ENCODE results near the gene SMU1.
A peak's percentile ranks its signal among the peaks of the same experiment; 100 is the strongest.
"Not testable (repeated sequence)": the region's sequence is repeated elsewhere in the genome, so short reads cannot be mapped to it uniquely, and the experiment has no call there.

The SMU1 gene

GRCh38 chr9:33104401-33104800 is 27.9 kb upstream of the SMU1 start:
- no peak for DNase-seq

DNA sequence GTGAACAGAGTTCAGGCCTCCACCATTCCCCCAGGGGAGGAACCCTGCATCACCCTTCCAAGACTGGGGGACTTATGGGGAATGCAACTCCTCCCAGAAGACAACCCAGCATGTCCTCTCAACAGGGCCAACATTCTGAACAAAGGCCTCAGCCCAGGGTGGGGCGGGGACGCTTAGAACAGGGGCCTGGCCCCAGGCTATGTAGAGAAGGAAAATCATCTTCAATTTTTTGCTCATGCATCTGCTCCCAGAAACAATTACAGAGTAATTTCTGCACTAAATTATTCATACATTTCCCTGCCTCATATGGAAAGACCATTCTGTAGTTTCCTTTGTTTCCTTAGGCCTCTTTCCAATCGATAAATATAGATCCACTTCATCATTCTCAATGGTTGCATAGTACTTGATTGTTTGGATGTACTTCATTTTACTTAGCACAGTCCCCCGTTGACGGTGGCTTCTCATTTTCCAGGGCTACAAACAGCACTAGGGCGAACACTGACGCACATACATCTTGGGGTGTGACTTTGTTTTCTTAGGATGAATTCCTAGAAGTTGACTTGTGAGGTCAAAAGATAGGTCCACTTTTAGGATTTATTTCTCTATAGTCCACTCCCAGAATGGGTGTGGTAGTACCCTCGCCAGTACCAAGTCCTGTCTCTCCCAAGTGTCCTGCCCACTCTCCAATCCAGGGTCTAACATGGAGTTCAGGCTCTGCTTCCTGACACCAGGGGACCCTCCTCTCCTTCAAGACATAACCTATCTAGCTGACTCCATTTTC is 27.2 kb upstream of the SMU1 start:
- DNase-seq = no peak

- no peak for DNase-seq
Observed at GRCh38 chr9:33102551-33103210, 26.2 kb upstream of the SMU1 start.

- DNase-seq = no peak
Observed at GRCh38 chr9:33101104-33101951, 24.9 kb upstream of the SMU1 start.

DNA sequence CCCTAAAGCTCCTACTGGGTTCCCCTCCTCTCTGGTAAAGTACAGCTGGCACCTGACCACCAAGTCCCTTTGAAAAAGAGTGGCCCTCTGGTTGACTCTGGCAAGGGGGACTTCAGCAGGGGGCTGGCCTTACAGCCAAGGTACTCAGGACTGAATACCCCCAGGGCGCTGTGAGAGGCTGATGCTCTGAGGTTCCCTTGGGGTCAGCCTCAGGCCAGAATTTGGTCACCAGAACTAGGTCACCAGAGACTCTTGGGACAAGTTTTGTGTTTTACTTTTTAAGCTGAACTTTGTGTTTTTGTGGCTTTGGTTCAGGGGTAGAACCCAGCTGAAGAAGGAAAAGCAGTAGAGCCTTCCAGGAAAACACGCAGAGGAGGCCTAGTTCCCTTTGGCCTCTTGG is 23.3 kb upstream of the SMU1 start:
- no peak for DNase-seq

GRCh38 chr9:33097192-33097591 is 20.7 kb upstream of the SMU1 start:
- no peak for DNase-seq

DNA sequence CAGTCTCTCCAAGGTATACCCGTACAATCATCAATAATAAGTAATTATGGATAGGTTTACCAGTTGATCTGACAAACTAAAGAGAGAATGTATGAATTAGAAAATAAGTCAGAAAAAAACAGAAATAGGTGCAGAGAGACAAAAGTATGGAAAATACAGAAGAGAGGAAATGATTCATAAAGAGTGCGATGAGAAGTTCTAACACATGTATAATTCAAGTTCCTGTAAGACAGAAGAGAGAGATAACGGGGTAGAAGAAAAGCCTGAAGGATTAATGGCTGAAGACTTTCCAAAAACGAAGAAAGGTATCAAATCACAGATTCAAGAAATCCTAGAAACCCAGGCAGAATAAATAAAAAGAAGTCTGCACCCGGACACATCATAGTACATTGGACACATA is 16.2 kb upstream of the SMU1 start:
- DNase-seq = no peak

DNA sequence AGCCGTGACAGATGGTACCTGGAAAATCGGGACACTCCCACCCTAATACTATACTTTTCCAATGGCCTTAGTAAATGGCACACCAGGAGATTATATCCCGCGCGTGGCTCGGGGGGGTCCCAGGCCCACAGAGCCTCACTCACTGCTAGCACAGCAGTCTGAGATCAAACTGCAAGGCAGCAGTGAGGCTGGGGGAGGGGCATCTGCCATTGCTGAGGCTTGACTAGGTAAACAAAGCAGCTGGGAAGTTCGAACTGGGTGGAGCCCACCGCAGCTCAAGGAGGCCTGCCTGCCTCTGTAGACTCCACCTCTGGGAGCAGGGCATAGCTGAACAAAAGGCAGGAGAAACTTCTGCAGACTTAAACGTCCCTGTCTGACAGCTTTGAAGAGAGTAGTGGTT is 9.2 kb upstream of the SMU1 start:
- DNase-seq = not testable (repeated sequence)

- peak; percentile 38 for DNase-seq
Observed at GRCh38 chr9:33082538-33083326, 6.3 kb upstream of the SMU1 start.

DNA sequence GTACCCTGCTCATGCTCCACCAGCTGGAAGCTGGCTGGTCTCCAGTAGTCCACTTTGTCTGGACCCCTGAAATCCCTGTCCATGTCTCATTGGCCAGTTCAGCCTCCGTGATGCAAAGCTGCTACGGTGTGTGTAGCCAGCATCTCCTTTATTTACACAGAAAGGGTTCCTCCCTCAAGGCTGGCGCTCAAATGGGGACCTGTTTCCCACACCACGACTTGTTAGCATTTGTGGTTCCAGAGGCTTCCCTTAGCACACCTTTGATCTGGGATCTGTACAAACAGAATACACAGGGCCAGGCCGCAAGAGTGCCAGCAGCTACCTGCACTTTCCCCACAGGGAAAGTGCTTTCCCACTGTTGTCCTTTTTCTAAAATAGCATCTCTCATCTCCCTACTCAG is 5.7 kb upstream of the SMU1 start:
- DNase-seq = no peak

DNA sequence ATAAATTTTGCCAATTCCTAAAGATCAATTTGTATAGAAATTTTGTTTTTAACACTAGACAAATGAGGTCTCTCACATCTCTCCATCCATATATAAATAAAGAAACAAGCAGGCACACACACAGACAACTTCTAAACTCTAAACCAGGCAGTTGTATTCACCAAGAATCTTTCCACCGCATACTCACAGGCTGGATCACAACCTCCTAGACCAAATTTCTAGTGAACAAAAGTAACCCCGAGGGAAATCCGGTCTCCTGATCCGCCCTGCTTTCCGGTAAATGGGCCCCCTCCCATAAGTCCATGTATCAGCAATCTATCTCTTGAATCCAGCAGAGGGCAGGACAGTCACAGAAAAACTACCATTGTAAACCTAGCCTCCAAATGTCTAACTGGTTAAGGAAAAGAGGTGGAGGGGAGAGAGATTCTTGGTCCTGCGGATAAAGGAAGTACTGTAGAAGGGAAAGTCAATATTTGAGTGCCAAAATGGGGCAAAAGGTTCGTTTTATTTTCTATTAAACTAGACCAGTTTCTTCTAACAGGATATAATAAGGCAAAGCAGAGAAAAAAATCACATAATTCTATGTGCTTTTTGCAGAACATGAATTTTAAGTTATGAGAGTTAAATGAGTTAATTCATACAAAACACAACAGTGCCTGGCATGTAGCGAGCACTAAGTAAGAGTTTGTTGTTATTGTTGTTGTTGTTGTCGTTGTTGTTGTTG is 4.8 kb upstream of the SMU1 start:
- DNase-seq = peak; percentile 92

DNA sequence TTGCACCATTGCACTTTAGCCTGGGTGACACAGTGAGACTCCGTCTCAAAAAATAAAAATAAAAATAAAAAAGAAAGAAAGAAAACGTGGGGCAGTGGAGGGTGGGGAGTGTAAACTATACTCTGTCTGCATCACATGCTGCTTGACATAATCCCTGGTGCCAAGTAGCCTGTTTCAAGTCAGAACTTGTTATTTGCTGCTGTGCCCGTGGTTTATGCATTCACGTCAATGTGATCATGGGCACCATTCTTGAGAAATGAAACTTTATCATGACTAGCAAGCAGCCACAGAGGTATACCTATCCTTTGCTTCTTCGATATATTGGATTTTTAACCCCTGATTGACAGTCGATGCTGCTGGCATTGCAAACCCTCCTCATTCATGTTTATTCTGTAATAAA is 4.1 kb upstream of the SMU1 start:
- DNase-seq = no peak

- no peak for DNase-seq
Observed at GRCh38 chr9:33068991-33069390, 7.5 kb downstream of the SMU1 start.

GRCh38 chr9:33065157-33066076 is 11.1 kb downstream of the SMU1 start:
- DNase-seq = no peak

DNA sequence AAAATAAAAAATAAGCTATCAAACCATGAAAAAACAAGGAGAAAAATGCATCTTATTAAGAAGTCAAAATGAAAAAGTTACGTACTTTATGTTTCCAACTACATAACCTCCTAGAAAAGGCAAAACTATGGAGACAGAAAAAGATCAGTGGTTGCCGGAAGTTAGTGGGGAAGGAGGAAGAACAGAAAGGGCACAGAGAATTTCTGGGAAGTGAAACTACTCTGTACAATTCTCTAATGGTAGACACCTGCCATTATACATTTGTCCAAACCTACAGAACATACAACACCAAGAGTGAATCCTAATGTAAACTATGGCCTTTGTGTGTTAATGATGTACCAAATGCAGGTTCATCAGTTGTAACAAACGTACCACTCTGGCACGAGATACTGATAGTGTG is 25.3 kb downstream of the SMU1 start:
- no peak for DNase-seq

DNA sequence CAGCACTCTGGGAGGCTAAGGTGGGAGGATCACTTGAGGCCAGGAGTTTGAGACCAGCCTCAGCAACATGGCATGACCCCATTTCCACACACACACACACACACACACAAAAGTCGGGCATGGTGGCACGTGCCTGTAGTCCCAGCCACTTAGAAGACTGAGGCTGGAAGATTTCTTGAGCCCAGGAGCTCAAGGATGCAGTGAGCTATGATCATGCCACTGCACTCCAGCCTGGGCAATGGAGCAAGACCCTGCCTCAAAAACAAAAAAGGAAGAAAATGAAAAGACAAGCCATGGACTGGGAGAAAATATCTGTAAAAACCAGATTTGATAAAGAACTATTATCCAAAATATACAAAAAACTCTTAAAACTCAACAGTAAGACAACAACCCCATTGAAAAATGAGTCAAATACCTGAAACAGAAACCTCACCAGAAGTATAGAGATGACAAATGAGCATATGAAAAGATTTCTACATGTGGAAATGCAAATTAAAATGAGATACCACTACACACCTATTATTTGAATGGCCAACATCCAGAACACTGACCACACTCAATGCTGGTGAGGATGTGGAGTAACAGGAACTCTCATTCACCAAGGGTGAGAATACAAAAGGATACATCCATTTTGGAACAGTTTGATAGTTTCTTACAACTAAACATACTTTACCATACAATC is 26.7 kb downstream of the SMU1 start:
- no peak for DNase-seq

DNA sequence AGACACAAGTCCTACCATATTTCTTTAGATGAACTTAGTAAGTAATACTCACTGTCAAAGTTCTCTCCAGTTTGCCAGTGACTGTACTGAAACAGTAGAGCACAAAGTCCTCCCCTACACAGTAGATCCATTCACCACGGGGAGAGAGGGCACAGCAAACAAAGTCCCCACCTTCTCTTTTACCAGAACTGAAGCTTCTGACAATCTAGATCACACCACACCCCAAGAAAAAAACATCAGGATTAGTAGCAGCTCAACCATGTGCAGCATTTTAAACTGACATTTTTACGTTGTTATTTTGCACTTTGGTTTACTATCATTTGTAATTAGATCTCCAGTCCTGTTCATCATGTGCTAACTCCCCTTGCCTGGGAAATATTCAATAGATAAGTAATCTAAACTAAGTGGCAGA is 28.4 kb downstream of the SMU1 start:
- DNase-seq = no peak

GRCh38 chr9:33046061-33046460 is 30.4 kb downstream of the SMU1 start:
- no peak for DNase-seq

DNA sequence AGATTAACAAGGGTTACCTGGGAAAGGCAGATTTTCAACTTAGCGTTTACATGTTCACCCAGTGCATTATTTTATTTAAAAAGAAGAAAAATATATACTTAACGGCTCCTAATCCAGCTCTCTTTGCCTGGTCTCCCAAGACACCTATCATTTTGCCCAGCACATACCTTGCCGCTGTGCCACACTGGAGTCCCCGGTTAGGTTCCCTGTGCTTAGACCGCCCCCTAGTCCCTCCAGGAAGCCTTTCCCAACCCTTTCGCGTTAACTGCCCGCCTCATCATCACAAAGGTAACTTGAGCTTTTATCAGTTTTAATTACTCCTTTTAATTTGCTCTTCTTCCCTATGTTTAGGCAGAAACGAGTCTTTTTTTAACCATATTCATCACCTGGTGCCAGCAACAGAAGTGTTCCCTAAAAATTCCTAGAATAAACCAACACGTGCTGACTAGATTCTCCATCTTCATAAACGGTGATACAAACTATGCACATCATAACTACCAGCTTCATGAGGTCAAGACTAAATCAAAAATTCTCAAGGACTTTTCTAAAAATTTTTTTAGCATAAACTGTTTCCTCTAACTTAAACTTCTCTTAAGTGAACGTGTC is 31.7 kb downstream of the SMU1 start:
- DNase-seq = peak; percentile 30

- peak; percentile 86 for DNase-seq
Observed at GRCh38 chr9:33044162-33044673, 32.3 kb downstream of the SMU1 start.
